MM.1S (cell line): ENCODE measurements around the gene MRE11.

ENCODE experiments used
- EZH2 ChIP-seq: fragments of 300-600 bp; sonication (generic); optimal IDR thresholded peaks from 2 replicates; pipeline ENCODE3; 2017; ENCODE audit warnings: low read depth, mild to moderate bottlenecking, antibody characterized with exemption, low read length, mixed read lengths
- EZH2phosphoT487 ChIP-seq: fragments of 300-600 bp; sonication (generic); IDR thresholded peaks from 2 replicates; pipeline ENCODE4 v1.6.1; 2018; ENCODE audit warnings: antibody characterized with exemption, low read length
- TF ChIP-seq, protein P1 (sequence below): fragments of 300-600 bp; sonication (generic); IDR thresholded peaks from 2 replicates; pipeline ENCODE4 v1.5.1; 2016; ENCODE audit warnings: antibody characterized with exemption, low read length, mixed read lengths

GRCh38 chr11:94518300-94518699 is 24.7 kb upstream of the MRE11 start:
- TF ChIP-seq, protein P1, sequence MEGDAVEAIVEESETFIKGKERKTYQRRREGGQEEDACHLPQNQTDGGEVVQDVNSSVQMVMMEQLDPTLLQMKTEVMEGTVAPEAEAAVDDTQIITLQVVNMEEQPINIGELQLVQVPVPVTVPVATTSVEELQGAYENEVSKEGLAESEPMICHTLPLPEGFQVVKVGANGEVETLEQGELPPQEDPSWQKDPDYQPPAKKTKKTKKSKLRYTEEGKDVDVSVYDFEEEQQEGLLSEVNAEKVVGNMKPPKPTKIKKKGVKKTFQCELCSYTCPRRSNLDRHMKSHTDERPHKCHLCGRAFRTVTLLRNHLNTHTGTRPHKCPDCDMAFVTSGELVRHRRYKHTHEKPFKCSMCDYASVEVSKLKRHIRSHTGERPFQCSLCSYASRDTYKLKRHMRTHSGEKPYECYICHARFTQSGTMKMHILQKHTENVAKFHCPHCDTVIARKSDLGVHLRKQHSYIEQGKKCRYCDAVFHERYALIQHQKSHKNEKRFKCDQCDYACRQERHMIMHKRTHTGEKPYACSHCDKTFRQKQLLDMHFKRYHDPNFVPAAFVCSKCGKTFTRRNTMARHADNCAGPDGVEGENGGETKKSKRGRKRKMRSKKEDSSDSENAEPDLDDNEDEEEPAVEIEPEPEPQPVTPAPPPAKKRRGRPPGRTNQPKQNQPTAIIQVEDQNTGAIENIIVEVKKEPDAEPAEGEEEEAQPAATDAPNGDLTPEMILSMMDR: no peak
- TF ChIP-seq EZH2: no peak
- no peak for TF ChIP-seq EZH2phosphoT487
